Stimulated activated CD4-positive, alpha-beta T cell treated with anti-CD3 and anti-CD28 coated beads, TNF-alpha, amount 100 ng/mL, for 4 hours (primary cell): Measurements from ENCODE around the gene NEDD4.
"Not testable (repeated sequence)": the region's sequence is repeated elsewhere in the genome, so short reads cannot be mapped to it uniquely, and the experiment has no call there.

Experiments
- DNase-seq, 3 experiments: peaks; one replicate each; pipeline ENCODE4 v3.0.0-alpha.2; 2020; ENCODE audit warnings: low read depth in 3 of 3

NEDD4 gene

DNA sequence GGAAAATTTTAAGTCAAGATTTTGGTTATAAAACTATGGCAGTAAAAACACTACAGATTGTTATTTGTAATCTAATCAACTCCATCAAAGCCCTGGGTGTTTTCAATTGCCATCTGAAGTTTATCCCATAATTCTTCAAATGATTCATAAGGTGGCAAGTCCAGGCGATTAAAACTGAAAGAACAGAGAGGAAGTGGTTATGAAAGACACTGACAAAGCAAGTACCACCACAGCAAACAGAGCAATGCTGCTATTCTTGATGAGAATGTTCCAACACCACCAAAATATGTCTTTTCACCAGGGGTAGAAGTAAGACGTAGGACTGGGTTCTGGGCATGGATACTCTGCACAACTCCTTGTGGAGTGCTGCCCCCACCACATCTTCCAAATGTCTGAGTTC is 163.6 kb downstream of the NEDD4 start:
- no peak for DNase-seq

DNA sequence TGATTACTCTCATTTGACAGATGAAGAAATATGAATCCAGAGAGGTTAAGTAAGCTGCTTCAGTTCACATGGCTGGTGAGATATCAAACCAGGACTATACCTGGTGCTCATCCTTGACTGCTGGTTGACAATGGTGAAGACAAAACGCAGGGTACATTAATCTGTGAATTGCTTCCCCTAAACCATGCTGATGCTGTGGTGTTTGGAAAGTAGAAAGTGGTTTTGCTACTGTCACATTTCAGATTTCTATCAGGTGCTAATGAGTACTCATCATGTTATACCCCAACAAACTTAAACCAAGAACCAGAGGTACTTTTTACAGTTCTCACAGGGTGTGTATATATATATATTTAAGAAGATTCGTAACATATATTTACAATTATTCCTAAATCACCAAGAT is 165.5 kb downstream of the NEDD4 start:
- no peak for DNase-seq

DNA sequence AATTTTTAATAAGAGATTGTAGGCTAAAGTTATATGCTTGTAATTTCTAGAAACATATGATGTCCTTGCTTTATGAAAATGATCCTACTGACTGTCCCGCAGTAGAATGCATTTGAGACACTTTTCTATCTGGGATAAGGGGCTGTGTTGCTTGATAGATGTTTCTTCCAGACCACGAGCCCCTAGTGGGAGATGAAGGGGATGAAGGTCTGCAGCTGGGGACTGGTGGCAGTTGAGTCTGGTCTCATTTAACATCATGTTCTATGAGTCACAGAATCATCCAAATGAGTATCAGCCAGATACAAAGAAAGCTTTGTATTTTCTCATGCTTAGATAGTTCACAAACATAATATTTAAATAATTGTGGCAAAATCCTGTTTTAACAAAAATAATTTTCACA is 166.2 kb downstream of the NEDD4 start:
- DNase-seq: no peak

DNA sequence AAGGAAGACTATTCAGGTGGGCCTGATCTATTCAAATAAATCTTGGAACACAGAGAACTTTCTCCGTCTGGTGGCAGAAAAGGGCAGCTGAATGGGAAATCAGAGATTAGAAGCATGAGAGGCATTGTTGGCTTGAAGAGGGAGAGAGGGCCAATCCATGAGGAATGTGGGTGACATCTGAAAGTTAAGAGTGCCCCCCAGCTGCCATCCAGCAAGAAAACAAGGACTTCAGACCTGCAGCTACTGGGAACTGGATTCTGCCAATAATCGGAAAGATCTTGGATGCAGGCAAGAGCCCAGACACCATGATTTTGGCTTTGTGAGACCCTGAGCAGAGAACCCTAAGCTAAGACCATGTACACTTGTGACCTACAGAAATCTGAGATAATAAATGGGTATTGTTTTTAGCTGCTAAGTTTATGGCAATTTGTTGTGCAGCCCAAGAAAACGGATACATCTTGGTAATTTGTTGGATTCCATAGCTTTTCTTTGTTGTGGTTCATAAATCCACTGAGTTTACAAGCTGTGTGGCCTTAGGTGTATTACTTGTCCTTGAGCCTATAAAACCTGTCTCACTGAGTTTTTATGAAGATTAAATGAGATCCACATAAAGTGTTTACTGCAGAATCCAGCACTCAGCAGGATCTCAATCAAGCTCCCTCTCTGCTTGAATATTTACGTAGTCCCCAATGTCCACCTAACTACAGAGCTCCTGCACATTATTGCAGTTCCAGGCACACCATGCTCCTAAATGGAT is 168.4 kb downstream of the NEDD4 start:
- DNase-seq: no peak

DNA sequence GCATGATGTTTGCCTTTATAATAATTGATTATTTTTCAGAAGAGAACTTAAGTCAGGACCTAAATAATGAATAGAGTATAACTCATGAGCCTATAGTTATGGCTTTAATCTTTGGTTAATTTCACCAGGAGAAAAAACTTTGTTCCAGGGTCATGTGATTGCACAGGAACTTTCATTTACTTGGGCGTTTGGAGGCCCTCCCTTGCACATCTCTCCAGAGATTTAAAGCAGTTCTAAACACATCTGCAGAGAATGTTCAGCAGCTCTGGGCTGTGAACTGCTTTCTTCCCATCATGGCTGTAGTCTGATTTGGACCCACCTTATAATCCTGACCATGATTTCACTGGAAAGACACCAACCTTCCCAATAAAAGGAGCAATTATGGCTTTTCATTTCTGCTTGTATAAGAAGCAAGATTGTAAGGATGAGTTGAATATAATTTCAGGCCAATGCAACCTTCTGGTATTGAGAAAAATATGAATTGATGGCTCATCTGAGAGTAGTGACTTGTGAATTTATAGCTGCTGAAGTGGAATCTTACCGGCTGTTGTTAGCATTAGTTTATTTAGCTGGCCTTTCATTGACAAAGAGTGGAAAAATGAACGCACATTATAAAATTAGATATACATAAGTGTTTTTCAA is 169.6 kb downstream of the NEDD4 start:
- DNase-seq: no peak

DNA sequence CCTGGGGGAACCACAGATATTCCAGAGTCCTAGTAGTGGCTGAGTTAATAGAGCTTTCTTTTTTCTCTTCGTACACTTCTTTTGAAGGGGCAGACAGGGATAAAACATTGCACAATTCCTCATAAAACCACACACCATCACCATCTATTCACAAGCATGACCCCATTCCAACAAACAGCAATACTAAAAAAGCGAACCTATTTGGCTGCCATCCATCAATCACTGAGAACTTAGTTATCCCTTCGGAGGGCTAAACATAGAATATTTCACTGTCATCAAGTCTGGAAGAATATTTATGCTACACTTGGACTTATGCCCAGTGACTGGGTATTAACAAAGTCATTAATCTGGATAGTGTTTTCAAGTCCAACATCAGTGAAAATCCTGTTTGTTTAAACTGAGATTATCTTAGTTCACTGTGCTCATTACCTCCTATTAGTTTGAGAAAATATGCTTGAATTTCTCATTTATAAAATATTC is 170.2 kb downstream of the NEDD4 start:
- DNase-seq: no peak

DNA sequence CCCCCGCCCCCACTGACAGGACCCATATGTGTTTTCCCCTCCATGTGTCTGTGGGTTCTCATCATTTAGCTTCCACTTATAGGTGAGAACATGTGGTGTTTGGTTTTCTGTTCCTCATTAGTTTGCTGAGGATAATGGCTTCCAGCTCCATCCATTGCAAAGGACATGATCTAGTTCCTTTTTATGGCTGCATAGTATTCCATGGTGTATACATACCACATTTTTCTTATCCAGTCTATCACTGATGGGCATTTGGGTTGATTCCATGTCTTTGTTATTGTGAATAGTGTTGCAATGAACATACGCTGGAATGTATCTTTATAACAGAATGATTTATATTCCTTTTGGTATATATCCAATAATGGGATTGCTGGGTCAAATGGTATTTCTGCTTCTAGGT is 171.7 kb downstream of the NEDD4 start:
- not testable (repeated sequence) for DNase-seq

DNA sequence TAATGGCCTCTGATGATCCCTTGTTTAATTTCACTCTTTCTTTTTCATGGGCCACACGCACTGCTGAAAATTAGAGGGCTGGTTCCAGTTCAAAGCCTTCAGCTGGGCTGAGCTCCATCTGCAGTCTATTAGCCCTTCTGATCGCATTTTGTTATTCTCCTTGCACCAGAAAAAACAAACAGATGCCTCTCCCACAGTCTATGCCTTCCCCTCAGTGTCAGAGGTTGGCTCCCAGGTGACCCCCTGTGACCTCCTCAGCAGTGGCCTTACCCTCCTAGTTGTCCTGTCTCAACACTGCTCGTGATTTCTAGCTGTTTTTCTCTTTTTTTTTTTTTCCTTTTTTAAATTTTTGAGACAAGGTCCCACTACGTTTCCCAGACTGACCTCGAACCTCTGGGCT is 173.4 kb downstream of the NEDD4 start:
- DNase-seq: no peak

DNA sequence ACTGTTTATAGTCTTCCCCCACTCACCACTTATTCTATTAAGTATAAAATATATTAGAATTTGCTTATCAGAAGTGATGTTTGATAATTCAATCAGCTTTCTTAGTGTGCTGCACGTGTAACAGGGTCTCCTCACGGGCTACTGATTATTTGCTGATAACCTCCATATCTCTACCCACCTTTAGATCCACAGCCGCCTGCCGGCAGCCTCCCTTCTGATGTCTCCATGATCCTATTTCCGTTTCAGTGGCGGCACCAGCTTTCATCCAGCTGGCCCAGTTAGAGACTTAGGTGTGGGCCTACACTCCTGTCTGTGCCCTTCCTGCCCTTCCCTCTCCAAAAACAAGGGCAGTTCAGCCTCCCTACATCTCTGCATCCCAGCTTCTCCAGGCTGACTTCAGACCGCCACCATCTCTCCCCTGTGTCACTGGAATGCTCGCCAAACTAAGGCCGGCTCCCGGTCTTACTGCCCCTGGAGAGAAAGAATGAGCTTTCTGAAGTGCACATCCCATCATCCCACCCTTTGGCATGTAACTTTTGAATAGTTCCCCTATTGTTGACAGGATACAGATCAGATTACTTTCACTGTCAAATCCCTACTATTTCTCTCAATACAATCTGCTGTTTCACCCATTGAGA is 173.9 kb downstream of the NEDD4 start:
- DNase-seq: no peak

DNA sequence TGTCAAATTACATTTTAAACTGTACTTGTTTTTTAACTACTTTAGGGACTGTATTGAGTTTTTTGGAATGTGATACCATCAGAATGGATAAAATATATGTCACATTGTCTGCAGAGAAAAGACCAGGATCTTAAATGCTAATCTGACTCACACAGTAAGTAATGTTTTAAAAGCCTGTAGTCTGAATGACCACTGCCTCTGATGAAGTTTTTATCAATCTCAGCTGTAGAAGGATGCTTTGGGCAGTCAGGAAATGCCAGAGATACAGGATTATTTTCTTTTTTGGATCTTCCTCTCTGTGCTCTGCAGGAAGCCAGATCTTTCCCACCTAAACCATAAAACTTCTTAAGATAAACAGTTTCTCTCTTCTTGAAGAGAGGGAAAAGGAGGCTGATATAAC is 177.4 kb downstream of the NEDD4 start:
- DNase-seq: no peak

DNA sequence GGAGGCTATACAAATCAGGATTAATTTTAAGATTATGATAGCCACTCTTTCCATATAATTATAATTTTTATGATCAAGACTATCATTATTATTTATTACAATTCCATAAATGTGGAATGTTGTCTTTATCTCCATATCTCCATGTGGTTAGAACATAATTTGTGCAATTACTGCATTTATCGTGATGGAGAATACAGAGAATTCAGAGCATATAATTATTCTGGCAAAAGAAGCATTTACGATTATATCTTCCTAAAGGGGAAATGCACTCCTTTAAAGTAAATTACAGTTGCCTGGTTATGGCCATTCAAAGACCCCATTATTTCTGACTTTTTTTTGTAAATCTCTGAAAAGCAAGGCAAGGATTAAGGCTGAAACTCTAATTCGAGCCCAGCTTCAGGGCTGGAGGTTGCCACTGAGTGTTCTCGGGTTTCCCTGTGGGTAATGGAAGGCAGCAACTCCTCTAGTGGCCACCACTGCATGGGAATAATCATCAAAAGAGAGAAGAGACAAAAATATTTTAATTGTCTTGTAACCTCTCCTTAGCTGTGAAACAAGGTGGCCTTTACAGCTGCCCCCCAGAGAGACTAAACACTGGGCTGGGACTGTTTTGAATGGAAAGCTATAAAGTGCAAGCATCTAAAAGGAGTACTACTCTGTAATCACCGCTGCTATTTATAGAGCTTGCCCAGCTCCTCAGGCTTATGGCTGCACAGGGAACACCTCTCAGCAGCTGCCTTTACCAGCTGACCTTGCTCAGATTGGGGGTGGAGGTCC is 190.6 kb downstream of the NEDD4 start:
- no peak for DNase-seq

DNA sequence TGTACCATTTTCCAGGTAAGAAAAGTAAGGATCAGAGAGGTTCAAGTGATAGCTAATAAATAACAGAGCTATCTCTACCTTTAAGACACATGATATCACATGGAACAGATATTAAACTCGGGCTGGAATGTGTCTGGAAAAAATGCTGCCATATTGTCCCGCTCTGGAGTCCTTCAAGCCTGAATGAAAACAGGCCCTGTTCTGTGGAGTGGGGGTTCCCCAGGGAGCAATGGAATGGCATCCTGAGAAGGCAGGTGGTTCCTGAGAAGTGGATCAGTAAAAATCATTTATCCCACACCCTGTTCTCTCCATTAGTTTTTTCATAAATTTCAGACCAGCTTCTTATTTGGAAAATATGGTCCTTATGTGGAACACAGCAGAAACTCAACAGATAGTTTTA is 193.2 kb downstream of the NEDD4 start:
- no peak for DNase-seq

DNA sequence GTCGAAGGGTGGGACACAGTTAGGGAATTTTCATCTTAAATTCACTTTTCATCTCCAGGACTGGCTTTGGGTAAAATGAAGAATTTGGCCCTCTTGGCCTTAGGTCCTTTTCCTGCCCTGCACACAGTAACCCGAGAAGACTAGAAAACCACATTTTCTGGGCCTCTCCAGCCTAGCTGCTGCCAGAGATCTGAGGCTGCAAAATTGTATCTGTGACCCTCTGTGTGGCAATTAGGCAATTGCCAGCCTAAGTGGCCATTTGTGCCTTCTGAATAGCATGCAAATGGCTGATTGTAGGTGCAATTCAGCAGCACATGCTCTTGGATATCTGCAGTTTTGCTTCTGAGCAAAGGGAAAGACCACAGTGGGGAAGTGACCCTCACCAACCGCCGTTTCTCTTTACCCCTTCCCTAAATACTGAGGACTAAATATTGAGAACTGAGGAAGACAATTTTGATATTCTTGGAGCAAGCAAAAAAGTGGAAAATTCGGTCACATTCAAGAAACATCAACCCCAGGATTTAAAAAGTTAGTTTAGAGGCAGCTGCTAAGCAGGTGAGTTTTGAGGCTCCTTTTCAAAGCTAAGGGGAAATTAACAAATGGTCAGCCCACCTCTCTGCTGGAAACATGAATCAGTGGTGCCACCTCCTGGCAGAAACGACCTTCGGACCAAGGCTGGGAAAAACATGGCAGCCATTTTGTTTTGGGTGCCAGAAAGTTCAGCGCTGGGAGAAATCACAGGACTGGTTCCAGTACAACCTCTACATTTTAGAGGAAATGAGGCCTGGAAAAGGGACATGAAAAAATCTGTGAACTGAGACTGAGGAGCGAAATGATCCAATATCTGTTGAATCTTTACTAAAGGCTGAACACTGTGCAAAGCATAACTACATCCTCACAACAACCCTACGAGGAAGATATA is 193.9 kb downstream of the NEDD4 start:
- DNase-seq: no peak

DNA sequence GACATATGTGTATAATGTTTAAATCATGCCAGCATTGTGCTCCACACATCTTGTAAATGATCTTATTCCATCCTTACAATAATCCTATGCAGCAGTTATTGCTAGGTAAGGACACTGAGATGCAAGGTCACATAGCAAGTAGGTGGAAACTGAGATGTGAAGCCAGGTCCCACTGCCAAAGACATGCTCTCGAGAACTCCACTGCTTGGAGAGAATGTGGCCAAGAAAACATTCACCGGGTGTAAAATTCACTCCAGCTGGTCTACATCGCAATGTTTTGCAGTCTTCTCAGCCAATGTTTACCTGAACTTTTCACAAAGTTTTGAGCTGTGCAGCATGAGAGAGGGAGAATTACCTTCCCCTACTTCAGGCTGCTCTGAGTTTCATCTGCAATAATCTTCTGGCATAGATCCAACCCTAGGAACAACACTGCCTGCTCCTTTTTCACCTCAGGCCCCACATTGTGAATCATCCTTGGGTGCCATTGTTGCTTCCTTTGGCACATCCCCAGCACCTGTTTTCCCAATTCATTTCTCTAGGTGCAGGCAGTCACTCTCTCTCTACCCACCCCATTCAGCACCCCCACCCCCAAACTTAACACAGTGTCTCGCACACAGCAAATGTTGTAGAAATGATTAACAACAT is 197.0 kb downstream of the NEDD4 start:
- DNase-seq: no peak

DNA sequence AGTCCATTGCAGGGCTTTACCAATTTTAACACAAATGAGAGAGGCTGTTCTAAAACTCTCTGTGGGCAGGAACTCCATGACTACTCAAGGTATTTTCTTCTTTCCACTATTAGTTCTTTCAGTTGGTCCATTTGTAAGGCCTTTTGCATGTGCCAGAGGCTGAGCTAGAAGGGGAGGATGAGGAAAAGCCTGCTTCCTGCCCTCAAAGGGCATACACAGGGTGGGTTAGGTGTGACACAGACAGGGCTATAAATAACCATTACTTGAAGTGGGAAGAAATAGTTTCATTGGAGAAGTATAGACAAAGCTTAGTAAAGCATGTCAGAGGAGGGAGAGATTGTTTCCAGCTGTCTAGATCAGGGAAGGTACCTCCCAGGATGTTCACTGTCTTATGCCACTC is 198.4 kb downstream of the NEDD4 start:
- no peak for DNase-seq

DNA sequence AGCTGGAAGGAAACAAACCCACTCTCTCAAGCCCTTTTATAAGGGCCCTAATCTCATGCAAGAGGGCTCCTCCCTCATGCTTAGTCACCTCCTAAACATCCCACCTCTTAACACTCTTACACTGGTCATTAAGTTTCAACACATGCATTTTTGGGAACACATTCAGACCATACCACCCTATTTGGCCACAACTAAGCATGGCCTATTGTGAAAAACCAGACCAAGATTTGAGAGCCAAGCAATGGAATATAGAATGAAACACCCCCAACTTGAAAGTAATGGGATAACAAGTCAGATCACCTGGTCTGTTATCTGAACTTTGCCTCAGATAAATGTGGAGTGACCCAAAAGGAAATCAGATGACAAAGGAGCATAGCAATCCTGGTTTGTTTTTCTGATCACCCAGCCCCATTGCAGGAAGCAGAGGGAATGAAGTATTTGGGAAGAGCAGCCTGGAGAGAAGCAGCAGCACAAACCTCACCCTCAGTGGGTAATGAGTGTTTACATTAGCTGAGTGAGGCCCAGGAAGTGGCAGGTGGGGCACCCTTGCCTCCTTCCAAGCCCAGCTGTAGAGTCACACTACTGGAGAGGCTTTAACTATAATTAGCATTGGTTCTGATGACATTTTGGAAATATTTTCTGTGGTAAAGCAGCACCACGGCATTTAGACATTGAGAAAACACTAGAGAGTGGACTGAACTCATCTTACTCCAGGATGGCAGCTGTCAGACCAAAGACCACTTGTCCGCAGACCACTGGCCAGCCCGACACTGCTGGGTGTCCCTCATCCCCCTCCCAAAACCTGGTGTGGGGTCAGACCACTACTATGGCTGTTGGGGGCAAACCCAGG is 201.6 kb downstream of the NEDD4 start:
- DNase-seq: no peak

DNA sequence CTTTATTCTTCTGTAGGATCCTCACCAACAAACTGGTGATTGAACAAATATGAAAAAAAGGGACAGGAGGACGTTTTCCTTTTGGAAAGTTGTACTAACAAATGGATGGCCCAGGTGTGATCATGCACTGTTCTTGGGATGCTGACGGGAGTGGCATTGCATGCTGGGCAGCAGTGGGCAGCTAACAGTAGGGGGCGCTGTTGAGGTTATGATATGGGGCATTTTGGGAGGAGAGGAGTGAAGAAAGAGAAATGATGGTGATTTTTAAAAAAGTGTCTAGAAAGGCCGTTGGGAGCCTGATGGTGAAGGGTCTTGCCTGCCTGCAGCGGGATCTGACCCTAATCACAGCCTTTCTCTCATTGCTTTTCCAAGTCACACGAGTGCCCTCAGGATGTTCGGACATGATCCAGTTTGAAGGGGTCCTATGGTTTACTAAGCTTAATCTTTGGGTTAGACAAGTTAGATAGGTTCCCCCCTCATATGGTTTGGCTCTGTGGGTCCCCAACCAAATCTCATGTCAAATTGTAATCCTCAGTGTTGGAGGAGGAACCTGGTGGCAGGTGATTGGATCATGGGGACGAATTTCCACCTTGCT is 204.2 kb downstream of the NEDD4 start:
- DNase-seq: peak; percentile 3 to 17 (median 9)

DNA sequence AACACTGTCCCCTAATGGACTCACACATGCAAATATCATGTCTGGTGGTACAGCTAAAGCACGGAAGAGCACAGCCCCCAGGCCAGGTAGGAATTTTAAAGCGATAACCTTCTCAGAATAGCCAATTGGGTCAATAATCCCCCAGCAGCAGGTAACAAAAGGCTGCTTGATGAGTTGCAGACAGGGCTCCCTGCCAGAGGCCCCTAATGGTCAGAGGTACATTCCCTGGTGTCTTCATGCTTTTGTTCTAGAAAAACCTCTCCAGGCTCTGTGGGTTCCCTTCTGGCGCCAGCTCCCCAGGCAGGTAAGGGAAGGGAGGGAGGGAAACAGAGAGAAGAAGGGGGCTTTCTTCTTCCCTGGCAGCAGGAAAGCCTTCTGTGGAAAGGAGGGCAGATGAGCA is 207.1 kb downstream of the NEDD4 start:
- no peak for DNase-seq

DNA sequence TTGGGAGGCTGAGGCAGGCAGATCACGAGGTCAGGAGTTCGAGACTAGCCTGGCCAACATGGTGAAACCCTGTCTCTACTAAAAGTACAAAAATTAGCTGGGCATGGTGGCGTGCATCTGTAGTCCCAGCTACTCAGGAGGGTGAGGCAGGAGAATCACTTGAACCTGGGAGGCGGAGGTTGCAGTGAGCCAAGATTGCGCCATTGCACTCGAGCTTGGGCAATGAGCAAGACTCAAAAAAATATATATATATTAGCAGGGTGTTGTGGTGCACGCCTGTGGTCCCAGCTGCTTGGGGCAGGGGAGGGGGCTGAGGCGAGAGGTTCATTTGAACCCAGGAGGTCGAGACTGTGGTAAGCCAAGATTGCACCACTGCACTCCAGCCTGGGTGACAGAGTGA is 207.8 kb downstream of the NEDD4 start:
- not testable (repeated sequence) for DNase-seq
